GM18951 (cell line): Measurements from ENCODE around the gene LEMD2.

Experiments
- POLR2A ChIP-seq: IDR thresholded peaks from 4 replicates; pipeline ENCODE4 v1.6.1; 2011; ENCODE audit warnings: mild to moderate bottlenecking; ENCODE audit not compliant: insufficient read length, insufficient read depth; ENCODE audit errors: extremely low read depth
- in situ Hi-C: fragments of 300-500 bp; cut with MboI; formaldehyde crosslinking; loops from one replicate; pipeline ENCODE4 v1.12.0; 2022; ENCODE audit warnings: low sequenced_read_pairs, mixed read lengths, inconsistent platforms; ENCODE audit not compliant: unreplicated experiment

LEMD2 gene

DNA sequence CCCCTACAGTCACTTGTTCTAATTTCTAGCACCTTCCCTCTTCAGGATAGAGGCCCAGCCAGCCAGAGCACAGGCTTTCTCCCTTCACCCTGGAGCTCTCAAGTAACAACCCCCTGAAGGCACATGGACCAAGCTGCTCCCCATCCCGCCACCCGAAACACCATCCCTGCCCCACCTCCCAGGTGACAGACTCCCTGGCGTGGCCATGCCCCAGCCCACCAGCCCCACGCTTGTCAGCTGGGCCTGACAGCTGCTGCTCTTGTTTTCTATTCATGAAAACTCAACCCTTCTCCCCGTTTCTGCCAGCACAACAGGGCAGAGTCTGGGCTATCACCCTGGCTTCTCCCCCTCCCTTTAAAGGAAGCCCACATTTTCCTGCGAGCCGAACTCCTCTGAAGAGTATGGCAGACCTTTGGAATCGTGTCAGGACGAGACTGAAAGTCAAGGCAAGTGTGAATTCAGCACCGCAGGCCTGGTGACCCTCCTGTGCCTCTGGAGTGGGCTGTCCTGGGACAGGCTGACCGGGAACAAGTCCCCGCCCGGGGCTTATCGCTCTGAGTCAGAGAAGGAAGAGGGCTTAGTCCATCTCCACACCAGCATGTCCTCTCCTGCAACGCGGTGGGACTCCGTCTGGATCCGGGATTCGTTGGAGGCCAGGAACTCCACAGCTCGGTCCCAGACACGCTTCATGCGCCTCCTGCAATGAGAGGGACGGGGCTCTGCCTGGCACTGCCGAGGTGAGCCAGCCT lies 16.7 kb downstream of the LEMD2 start:
- no peak for TF ChIP-seq POLR2A
- in situ Hi-C loops: no loop called here

DNA sequence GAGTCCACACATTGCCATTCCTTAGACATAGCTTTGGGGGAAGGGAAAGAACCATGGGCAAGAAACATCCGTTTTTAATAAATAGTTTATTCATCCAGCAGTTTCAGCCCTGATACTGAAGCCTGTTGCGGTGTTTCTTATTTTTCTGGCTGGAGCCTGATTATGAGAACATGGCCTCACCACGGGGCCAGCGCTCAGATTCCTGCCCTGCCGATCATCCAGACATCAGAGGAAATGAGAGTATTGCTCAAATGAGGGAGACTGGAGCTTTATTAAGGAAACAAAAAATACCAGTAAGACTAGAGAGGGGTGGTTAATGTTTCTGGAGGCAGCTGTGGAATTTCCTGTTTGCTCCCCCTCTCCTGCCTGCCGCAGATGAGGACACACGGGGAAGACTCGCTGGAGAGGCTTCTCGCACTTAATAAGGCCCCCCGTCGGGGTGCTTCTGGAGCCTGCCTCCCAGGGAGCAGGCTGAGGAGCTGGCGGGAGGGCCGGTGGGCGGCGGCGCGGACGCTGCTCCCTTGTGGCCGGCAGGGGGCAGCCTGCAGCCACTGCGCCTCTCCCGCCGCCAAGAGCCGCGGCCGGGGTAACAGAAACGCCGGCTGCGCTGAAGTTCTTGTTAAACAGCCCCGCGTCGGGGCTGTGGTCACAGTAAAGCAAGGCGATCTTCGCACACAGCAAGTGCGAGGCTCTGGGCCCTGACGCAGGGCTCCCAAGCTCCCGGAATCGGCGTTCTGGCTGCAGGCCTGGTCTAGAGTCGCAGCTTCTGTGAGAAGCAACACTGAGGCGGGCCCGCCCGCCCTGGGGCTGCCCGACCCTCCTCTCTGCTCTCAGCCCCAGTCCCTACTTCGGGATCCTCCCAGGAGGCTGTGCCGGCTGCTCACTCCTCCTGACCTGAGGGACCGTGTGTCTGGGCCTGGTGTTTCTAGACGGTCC lies 17.5 kb downstream of the LEMD2 start:
- no peak for TF ChIP-seq POLR2A
- in situ Hi-C loops: no loop called here

DNA sequence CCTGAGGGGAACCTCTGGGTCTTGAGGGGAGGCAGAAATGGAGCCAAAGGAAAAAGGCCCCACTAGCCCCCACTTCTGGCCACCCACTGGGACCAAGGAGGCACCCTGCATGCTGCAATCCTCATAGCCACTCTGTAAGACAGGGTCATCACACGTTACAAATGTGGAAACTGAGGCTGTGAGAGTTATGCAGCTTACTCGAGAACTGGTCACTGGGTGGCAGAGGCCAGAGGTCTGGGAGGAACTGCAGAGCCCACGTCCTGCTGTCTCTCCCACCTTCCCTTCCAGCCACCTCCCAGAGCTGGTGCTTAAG lies 18.1 kb downstream of the LEMD2 start:
- in situ Hi-C loops: no loop called here
- TF ChIP-seq POLR2A: no peak

DNA sequence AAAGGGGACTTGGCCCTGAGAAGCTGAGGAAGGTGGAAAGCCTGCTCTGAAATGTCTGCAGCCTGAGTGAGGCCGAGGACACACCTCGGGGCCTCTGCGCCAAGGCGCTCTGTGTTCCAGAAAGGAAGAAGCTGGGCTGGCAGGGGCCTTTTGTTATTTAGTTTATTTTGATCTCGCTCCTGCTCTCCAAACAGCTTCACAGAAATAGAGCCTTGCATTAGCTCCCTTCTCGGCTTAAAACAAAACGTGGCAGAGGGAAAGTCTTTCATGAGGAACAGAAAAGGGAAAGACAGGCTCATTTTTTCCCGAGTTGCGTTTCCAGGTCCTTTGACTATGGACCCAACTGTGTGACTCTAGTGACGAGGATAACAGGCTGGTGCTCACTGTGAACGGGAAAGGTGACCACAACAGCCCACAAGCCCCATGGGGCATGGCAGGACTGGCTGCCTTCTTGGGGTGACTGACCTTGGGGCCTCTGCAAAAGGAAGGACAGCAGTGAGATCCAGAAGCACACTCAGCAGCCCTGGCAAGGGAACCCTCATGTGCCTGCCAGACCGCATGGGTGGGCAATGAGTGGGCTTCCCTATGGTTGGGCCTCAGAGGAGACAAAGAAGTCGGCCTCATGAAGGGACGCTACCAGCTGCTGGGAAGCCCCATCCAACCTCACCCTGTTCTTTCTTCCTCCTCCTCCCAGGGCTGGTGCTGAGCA lies 18.7 kb downstream of the LEMD2 start:
- no peak for TF ChIP-seq POLR2A
- in situ Hi-C loops: no loop called here

DNA sequence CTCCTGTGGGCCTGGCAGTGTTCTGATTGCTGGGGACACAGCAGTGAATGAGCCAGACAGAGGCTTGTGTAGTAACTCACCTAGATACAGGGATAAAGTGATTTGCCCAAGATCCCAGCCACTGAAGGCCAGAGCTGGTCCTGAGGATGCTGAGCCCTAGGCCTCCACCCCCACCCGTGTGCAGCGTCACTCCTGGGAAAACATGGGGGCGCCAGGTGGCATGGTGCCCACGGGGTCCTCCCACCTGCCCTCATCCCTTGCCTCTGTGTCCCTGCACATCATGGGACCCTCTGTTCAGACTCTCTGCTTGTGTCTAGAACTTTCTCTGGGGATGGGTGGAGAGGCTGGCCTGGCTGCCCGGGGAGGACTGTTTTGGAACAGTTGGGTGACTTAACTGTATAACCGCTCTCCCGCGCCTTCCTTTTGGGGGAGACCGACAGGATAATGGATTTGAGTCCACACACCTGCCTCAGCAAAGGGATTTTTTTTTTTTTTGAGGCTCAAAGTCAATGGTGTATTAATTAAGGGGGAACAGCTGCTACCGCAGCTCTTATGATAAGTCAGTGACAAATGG lies 19.6 kb downstream of the LEMD2 start:
- in situ Hi-C loops: loop anchor here (10.0 kb wide), 1 partner anchor 385 kb away; no protein-coding TSS in a partner anchor
- no peak for TF ChIP-seq POLR2A

DNA sequence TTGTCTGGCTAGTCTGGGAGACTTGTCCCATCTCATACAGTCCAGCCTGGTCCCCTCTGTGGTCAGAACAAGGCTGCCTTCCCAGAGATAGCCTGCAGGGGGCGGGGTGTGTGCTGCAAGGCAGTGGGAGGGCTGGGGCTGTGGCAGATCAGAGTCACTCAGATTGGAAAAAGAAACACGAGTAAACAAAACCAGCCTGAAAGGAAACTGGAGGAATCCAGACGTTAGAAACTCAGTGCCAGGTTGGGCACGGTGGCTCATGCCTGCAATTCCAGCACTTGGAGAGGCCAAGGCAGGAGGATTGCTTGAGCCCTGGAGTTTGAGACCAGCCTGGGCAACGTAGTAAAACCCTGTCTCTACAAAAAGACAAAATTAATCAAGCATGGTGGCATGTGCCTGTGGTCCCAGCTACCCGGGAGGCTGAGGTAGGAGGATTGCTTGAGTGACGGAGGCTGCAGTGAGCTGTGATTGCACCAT lies 20.2 kb downstream of the LEMD2 start:
- in situ Hi-C loops: loop anchor here (10.0 kb wide), 1 partner anchor 386 kb away; no protein-coding TSS in a partner anchor
- TF ChIP-seq POLR2A: no peak

DNA sequence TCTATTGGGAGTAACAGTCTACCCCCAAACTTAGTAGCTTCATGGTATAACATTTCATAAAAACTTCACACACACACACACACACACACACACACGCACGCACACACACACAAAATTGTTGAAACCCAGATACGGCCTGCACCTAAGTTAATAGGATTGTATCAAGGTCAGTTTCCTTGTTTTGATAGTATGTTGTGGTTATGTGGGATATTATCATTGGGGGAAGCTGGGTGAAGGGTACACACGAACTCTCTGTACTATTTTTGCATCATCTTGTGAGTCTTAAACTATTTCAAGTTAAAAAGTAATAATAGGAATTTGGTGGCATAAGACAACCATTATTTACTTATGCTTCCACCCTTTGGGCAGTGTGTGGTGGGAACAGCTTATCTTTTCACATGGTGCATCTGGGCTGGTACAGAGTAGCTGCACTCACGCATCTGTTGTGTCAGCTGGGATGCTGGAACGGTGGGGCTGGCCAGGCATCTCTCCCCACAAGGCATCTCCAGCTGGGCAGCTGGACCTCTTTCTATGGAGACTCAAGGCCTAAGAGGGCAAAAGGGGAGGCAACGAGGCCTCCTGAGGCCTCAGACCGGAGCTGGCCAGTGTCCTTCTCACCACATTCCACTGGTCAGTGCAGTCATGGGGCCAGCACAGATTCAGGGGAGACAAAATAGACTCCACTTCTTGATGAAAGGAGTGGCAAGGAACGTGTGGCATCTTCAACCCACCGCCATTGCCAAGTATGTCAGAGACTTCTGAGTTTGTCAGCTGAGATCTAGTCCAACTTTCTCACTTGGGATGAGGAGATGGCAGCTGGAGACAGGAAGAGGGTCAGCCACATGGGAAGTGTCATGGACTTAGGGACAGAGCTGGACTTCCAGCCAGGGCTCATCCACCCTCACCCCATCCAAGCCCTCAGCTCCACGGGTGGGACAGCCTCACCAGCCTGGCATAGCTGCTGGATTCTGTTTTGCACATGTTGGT lies 21.7 kb downstream of the LEMD2 start:
- in situ Hi-C loops: loop anchor here (10.0 kb wide), 1 partner anchor 388 kb away; no protein-coding TSS in a partner anchor
- TF ChIP-seq POLR2A: no peak

DNA sequence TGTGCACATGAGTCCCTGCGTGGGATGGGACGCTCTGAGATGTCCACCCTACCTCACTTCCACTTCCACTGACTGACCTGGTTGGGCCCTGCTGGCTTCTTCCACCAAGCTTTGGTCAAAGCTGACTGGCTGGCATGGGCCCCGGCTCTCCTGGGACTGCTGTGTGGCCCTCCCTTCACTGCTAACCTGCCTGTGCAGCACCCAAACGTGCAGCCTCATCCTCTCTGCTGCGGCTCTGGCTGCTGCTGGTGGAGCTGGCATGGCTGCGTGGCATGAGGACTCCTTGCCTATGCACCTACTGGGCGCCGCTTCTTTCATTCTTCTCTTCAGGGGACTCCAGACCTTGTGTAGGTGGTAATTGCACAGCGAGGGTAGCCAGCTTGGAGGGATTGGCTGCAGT lies 23.6 kb downstream of the LEMD2 start:
- in situ Hi-C loops: loop anchor here (10.0 kb wide), 1 partner anchor 389 kb away; no protein-coding TSS in a partner anchor
- no peak for TF ChIP-seq POLR2A

DNA sequence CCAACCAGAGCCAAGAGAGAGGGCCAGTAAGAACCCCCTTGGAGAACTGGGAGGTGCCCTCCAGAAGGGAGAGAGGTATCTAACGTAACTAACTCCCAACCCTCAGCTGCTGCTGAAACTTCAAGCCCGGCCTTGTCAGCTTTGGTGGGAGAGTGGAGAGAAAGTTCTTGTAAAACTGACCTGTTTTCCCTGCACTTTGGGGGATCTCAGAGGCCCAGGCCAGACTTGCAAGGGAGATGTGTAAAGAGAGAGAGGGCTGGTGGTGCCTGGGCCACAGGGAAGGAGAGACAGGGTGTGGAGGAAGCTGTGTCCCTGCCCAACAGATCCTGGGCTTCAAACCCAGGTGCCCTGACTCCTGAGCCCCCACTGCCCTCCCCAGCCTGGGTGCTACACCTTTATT lies 24.9 kb downstream of the LEMD2 start:
- in situ Hi-C loops: loop anchor here (10.0 kb wide), 1 partner anchor 391 kb away; no protein-coding TSS in a partner anchor
- no peak for TF ChIP-seq POLR2A

DNA sequence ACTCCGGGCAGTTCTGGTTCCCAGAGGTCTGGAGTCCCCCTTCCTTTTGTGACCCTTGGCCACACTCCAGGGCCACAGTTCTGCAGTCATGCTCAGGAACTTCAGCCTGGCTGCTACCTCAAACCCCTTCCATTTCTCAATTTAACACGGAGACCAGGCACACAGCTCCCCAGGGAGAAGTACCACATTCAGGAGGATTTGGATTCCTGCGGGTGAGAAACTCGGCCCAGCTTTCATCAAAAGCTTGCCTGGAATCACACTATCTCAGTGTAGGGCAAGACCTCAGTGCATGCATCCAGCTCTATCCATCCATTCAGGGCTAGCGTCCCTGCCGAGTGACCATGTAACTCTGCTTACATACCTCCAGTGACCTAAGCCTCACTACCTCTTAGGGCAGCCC lies 25.4 kb downstream of the LEMD2 start:
- in situ Hi-C loops: loop anchor here (10.0 kb wide), 1 partner anchor 391 kb away; no protein-coding TSS in a partner anchor
- no peak for TF ChIP-seq POLR2A

DNA sequence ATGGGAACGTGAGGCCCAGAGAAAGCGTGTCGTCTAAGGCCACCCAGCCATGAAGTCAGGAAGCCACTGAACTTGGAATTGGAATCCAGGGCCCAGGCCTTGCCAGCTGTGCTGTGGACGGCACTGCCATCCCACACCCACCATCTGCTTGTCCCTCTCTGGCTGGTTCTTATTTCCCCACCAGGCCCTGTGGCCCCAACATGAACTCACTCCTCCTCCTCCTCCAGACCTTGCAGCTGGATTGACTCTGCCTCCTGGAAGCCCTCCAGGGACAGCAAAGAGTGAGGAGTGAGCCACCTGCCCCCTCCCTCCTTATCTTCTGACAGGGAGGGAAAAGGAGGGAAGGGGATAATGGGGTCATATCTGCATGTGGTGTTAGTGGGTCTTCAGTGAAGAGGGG lies 26.2 kb downstream of the LEMD2 start:
- in situ Hi-C loops: loop anchor here (10.0 kb wide), 1 partner anchor 392 kb away; no protein-coding TSS in a partner anchor
- TF ChIP-seq POLR2A: no peak
